Epithelial cell of esophagus (primary cell): ENCODE results near the gene DIP2C.
"Not testable (repeated sequence)": the region's sequence is repeated elsewhere in the genome, so short reads cannot be mapped to it uniquely, and the experiment has no call there.

ENCODE experiments used
- DNase-seq: peaks from one replicate; pipeline ENCODE4 v3.0.0; 2010; ENCODE audit warnings: low read depth
- H3K4me3 ChIP-seq: 2 replicates; pipeline ENCODE4 v1.5.1; 2011; ENCODE audit warnings: mild to moderate bottlenecking, low read length, control low read depth
- CTCF ChIP-seq: IDR thresholded peaks from 2 replicates; pipeline ENCODE4 v1.5.1; 2011; ENCODE audit warnings: low read depth, mild to moderate bottlenecking, low read length, control low read depth, inconsistent platforms; ENCODE audit not compliant: insufficient read depth; ENCODE audit errors: missing control alignments

DIP2C gene

GRCh38 chr10:301536-301935, 387.9 kb downstream of the DIP2C start:
- DNase-seq: no peak
- H3K4me3 ChIP-seq: no peak overlapping the region
- TF ChIP-seq CTCF: no peak

- DNase-seq, H3K4me3 ChIP-seq: not testable (repeated sequence)
Measured at GRCh38 chr10:300580-300979, 388.9 kb downstream of the DIP2C start.

GRCh38 chr10:299969-300368, 389.5 kb downstream of the DIP2C start:
- TF ChIP-seq CTCF: no peak
- DNase-seq: no peak
- H3K4me3 ChIP-seq: no peak overlapping the region

- no peak for DNase-seq
- H3K4me3 ChIP-seq: no peak overlapping the region
- TF ChIP-seq CTCF: no peak
Measured at GRCh38 chr10:299512-299911, 390.0 kb downstream of the DIP2C start.

GRCh38 chr10:298033-298432, 391.4 kb downstream of the DIP2C start:
- no peak for TF ChIP-seq CTCF
- DNase-seq: no peak
- no peak overlapping the region for H3K4me3 ChIP-seq

- DNase-seq: no peak
- no peak overlapping the region for H3K4me3 ChIP-seq
- TF ChIP-seq CTCF: no peak
Measured at GRCh38 chr10:297567-297966, 391.9 kb downstream of the DIP2C start.

GRCh38 chr10:293636-294035, 395.8 kb downstream of the DIP2C start:
- DNase-seq: no peak
- H3K4me3 ChIP-seq: no peak overlapping the region
- no peak for TF ChIP-seq CTCF
